Stomach (tissue), 9 donors: ENCODE results near the gene DBNDD1. TPM values are rescaled to one million over a fixed set of nuclear protein-coding genes. Genes with fewer than 3 reads are reported as not detected.

Source experiments
- DNase-seq, 2 donors: peaks; one replicate each; pipeline versions ENCODE4 v3.0.0 to v3.0.0-alpha.2; 2013 to 2019
- H3K27ac ChIP-seq, 5 donors: fragments of 200-600 bp in 4 of 5; sonication (generic) in 4 of 5; one replicate each; pipeline ENCODE4 v1.5.1; 2013 to 2019; ENCODE audit warnings: mild to moderate bottlenecking in 1 of 5, moderate library complexity in 1 of 5
- H3K27me3 ChIP-seq, 3 donors: fragments of 200-600 bp; sonication (generic); one replicate each; pipeline ENCODE4 v1.5.1; 2017 to 2019; ENCODE audit warnings: mixed run types in 1 of 3
- H3K36me3 ChIP-seq, 4 donors: fragments of 200-600 bp; sonication (generic); 1 replicate in 3 of 4; 2 replicates in 1 of 4; pipeline ENCODE4 v1.5.1; 2016 to 2019
- H3K4me1 ChIP-seq, 4 donors: fragments of 200-600 bp; sonication (generic); one replicate each; pipeline ENCODE4 v1.5.1; 2016 to 2019
- H3K4me3 ChIP-seq, 4 donors: fragments of 200-600 bp; sonication (generic) in 3 of 4; one replicate each; pipeline ENCODE4 v1.5.1; 2016 to 2019; ENCODE audit warnings: mild to moderate bottlenecking in 1 of 4
- H3K9me3 ChIP-seq, 4 donors: fragments of 200-600 bp; sonication (generic); one replicate each; pipeline ENCODE4 v1.5.1; 2016 to 2019
- EP300 ChIP-seq: sonication (generic); formaldehyde crosslinking; IDR thresholded peaks from one replicate; pipeline ENCODE4 v1.6.1; 2017; ENCODE audit warnings: antibody characterized with exemption
- POLR2A ChIP-seq, 4 donors: fragments of 450-650 bp; IDR thresholded peaks; one replicate each; pipeline ENCODE4 v1.6.1; 2016; ENCODE audit warnings: antibody characterized with exemption in 4 of 4, control low read depth in 2 of 4, mild to moderate bottlenecking in 1 of 4, moderate library complexity in 1 of 4
- POLR2AphosphoS5 ChIP-seq, 3 donors: sonication (generic); formaldehyde crosslinking; IDR thresholded peaks; one replicate each; pipeline ENCODE4 v1.6.1; 2016; ENCODE audit warnings: antibody characterized with exemption in 3 of 3
- WGBS, 5 donors: extraction: QIAGEN DNeasy Blood & Tissue Kit in 3 of 5; methylation state at CpG; one replicate each; pipeline versions ENCODE4 v1.1.5 to v1.1.7; 2013 to 2018; 5-methylcytosine and 5-hydroxymethylcytosine counted together
- intact Hi-C: fragments of 100-400 bp; cut with DNase I; formaldehyde crosslinking; loops from one replicate; pipeline ENCODE4 v1.15.1; 2023; ENCODE audit warnings: low total_unique reads
- polyA plus RNA-seq, 3 donors: library from polyadenylated mRNA; stranded (reverse); fragments of 200-250 nt; gene quantifications; one replicate each; pipeline ENCODE4 v1.2.3, GENCODE V29; 2013
- total RNA-seq, 5 donors: library from RNA; depleted of rRNA; stranded (reverse); fragments of >200 nt; gene quantifications; one replicate each; pipeline versions ENCODE4 v1.1.0 to v1.2.3, GENCODE V29; 2014 to 2016
- TF ChIP-seq, protein P1 (sequence below), 7 experiments: fragments of 450-650 bp in 4 of 7; fragments of 200-600 bp in 3 of 7; sonication (generic) in 3 of 7; IDR thresholded peaks; one replicate each; pipeline ENCODE4 v1.5.1; 2016 to 2019; ENCODE audit warnings: antibody characterized with exemption in 7 of 7, control low read depth in 2 of 7, mild to moderate bottlenecking in 1 of 7
- donor health status: healthy with polysubstance abuse.
- donor health status: Bipolar disorder and iron deficiency.
- donor health status: healthy.

DBNDD1 gene
- total and polyA plus RNA-seq, 8 donors, result 0.73 to 37.1 (median 7.3) TPM; not detected in 1

DNA sequence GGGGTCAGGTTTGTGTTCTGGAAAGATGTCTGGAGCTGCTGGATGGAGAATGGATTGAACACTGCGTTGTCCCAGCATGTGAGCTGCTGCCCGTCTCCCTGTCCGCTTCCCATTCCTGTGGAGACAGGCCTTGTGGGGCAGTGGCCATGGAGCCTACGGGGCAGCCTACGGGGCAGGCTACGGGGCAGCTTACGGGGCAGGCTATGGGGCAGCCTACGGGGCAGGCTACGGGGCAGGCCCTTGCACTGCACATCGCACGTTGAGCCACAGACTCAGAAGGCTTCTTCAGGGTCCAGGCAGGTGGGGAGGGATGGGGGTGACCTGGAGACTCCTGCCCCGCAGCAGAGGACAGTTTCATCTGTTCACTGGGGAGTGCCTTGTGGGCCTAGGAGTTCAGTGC is 9.7 kb upstream of the DBNDD1 start:
- Histone ChIP-seq H3K36me3 (peaks cover 3 to 54% (median 43%) of the 10 kb centered on the region in 4 donors), H3K4me1 (peaks cover 0 to 4% (median 0%) of the 10 kb centered on the region in 4 donors), H3K9me3 (no peaks in the 10 kb centered on the region), H3K27me3 (no peaks in the 10 kb centered on the region), H3K27ac (no peak overlapping the region), H3K4me3 (no peak overlapping the region)
- intact Hi-C loops, result no loop called here
- DNase-seq, result no peak
- no peak for TF ChIP-seq POLR2A (IDR thresholded peaks at IDR 0.05)
- no peak for TF ChIP-seq POLR2AphosphoS5 (IDR thresholded peaks at IDR 0.05)
- no peak for TF ChIP-seq EP300
- TF ChIP-seq, protein P1, sequence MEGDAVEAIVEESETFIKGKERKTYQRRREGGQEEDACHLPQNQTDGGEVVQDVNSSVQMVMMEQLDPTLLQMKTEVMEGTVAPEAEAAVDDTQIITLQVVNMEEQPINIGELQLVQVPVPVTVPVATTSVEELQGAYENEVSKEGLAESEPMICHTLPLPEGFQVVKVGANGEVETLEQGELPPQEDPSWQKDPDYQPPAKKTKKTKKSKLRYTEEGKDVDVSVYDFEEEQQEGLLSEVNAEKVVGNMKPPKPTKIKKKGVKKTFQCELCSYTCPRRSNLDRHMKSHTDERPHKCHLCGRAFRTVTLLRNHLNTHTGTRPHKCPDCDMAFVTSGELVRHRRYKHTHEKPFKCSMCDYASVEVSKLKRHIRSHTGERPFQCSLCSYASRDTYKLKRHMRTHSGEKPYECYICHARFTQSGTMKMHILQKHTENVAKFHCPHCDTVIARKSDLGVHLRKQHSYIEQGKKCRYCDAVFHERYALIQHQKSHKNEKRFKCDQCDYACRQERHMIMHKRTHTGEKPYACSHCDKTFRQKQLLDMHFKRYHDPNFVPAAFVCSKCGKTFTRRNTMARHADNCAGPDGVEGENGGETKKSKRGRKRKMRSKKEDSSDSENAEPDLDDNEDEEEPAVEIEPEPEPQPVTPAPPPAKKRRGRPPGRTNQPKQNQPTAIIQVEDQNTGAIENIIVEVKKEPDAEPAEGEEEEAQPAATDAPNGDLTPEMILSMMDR (IDR thresholded peaks at IDR 0.05), result no peak
- 89 to 92% (median 90%) methylated on average over 12 of the region's 12 CpGs for WGBS, 5 donors

DNA sequence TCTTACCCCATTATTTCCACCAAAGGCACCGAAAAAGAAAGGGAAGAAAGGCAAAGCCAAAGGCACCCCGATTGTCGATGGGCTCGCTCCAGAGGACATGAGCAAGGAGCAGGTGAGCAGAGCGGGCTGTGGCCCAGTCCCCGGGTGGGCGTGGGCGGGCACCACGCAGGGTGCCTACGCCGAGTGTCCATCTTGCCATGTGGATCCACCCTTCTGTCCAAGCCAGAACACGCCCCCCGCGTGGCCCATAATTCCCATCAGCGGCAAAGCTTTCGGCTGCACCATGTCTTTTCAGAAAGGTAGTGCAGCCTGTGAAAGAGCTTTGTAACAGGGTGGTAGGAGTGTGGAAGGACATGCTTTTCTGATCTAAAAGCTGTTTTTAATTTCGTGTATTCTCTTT is 8.4 kb upstream of the DBNDD1 start:
- 92 to 97% (median 94%) methylated on average over 17 of the region's 17 CpGs for WGBS, 5 donors
- no peaks in the 10 kb centered on the region for H3K27me3 ChIP-seq
- TF ChIP-seq POLR2A (IDR thresholded peaks at IDR 0.05) (no peak), EP300 (no peak), POLR2AphosphoS5 (IDR thresholded peaks at IDR 0.05) (no peak)
- TF ChIP-seq, protein P1 (IDR thresholded peaks at IDR 0.05), result no peak
- intact Hi-C loops, result no loop called here
- H3K4me3 ChIP-seq, result no peak overlapping the region
- peaks cover 3 to 40% (median 30%) of the 10 kb centered on the region in 4 donors for H3K36me3 ChIP-seq
- no peak for DNase-seq
- peaks cover 8 to 17% (median 10%) of the 10 kb centered on the region in 4 donors for H3K4me1 ChIP-seq
- H3K27ac ChIP-seq, result no peak overlapping the region
- no peaks in the 10 kb centered on the region for H3K9me3 ChIP-seq

DNA sequence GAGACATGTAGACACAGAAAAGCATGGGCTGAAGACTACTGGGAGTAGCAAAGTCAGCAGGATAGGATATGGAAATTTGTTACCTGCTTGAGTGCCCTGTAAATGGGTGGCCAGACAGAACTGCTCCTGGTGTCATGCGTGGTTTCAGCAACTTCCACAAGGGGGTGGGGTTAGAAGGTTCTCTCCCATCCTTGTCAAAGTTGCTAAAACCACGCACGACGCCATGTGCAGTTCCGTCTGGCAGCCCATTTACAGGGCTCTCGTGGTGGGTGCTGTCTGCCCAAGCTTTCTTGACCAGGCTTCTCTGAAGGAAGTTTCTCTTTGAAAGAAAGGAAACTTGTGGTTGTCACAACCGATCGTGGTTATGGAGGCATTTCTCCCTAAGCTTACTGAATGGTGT is 6.9 kb upstream of the DBNDD1 start:
- H3K27ac ChIP-seq, result no peak overlapping the region
- peaks cover 0 to 26% (median 16%) of the 10 kb centered on the region in 4 donors for H3K36me3 ChIP-seq
- H3K27me3 ChIP-seq, result no peaks in the 10 kb centered on the region
- H3K9me3 ChIP-seq, result no peaks in the 10 kb centered on the region
- no peak for TF ChIP-seq EP300
- no peak for TF ChIP-seq POLR2A (IDR thresholded peaks at IDR 0.05)
- no peak for TF ChIP-seq POLR2AphosphoS5 (IDR thresholded peaks at IDR 0.05)
- TF ChIP-seq, protein P1 (IDR thresholded peaks at IDR 0.05), result no peak
- H3K4me3 ChIP-seq, result no peak overlapping the region
- 73 to 79% (median 77%) methylated on average over 8 of the region's 8 CpGs for WGBS, 5 donors
- no peak for DNase-seq
- intact Hi-C loops, result no loop called here
- H3K4me1 ChIP-seq, result peaks cover 17 to 29% (median 20%) of the 10 kb centered on the region in 4 donors

DNA sequence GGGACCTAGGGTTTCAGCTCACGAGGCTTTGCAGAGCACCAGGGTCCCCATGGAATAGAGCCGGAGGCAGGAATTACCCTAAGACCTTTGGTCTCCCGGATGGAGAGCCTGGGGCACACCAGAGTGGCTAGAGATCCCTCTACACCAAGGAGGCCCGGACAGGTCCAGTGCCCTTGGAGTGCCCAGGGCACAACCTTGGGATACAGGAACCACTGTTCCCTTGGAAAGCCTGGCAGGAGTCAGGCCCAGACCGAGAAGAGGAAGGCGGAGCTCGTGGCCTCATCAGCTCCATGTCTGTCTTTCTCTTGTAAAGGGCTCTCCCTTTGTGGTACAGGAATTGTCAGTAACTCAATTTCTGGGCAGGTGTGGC is 3.8 kb upstream of the DBNDD1 start:
- intact Hi-C loops, result no loop called here
- peaks cover 0 to 15% (median 5%) of the 10 kb centered on the region in 3 donors for H3K27me3 ChIP-seq
- peak overlapping the region; percentile 68 to 83 (median 78) for H3K4me3 ChIP-seq
- H3K4me1 ChIP-seq, result peaks cover 22 to 56% (median 48%) of the 10 kb centered on the region in 4 donors
- DNase-seq, result no peak
- peaks cover 0 to 7% (median 3%) of the 10 kb centered on the region in 4 donors for H3K36me3 ChIP-seq
- peak overlapping the region in 4 of 5 donors; percentile 74 to 85 (median 78) for H3K27ac ChIP-seq
- 22 to 47% (median 25%) methylated on average over 6 to 7 of the region's 7 CpGs for WGBS, 5 donors
- H3K9me3 ChIP-seq, result no peaks in the 10 kb centered on the region
- no peak for TF ChIP-seq POLR2AphosphoS5 (IDR thresholded peaks at IDR 0.05)
- TF ChIP-seq, protein P1 (IDR thresholded peaks at IDR 0.05), result no peak
- no peak for TF ChIP-seq POLR2A (IDR thresholded peaks at IDR 0.05)
- TF ChIP-seq EP300, result no peak
